ENCODE data around the gene NECAB3.

GRCh38 chr20:33687370-33687915 is 13.2 kb upstream of the NECAB3 start:
- TF ChIP-seq, protein P1, sequence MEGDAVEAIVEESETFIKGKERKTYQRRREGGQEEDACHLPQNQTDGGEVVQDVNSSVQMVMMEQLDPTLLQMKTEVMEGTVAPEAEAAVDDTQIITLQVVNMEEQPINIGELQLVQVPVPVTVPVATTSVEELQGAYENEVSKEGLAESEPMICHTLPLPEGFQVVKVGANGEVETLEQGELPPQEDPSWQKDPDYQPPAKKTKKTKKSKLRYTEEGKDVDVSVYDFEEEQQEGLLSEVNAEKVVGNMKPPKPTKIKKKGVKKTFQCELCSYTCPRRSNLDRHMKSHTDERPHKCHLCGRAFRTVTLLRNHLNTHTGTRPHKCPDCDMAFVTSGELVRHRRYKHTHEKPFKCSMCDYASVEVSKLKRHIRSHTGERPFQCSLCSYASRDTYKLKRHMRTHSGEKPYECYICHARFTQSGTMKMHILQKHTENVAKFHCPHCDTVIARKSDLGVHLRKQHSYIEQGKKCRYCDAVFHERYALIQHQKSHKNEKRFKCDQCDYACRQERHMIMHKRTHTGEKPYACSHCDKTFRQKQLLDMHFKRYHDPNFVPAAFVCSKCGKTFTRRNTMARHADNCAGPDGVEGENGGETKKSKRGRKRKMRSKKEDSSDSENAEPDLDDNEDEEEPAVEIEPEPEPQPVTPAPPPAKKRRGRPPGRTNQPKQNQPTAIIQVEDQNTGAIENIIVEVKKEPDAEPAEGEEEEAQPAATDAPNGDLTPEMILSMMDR (IDR thresholded peaks at IDR 0.05), result no peak
- no peak for TF ChIP-seq POLR2A (IDR thresholded peaks at IDR 0.05)

Measured in uterus (tissue), 2 donors.